HCT116 (cell line): Measurements from ENCODE around the gene GSKIP. TPM values are rescaled to one million over a fixed set of nuclear protein-coding genes. Genes with fewer than 3 reads are reported as not detected.
A peak's percentile ranks its signal among the peaks of the same experiment; 100 is the strongest.

Source experiments
- ATAC-seq: fragments of 200-7000 bp; cut with Tn5 transposase; 2 replicates; pipeline ENCODE4 v1.9.1; 2020; ENCODE audit warnings: mild to moderate bottlenecking, moderate library complexity
- BruUV-seq: library from RNA; stranded (reverse); fragments of 400-500 nt; replicated peaks from 2 replicates; lab custom pipeline; 2021; lab: Mats Ljungman, UMichigan
- CTCF ChIA-PET: fragments of 300-600 bp; sonication (Branson Sonifier 250); formaldehyde crosslinking; loops from one replicate; lab custom pipeline; 2021; ENCODE audit warnings: antibody characterized with exemption; lab: Charles Lee
- POLR2A ChIA-PET: fragments of 300-600, 350-600 bp; sonication (Branson Sonifier 250); formaldehyde crosslinking; loops from one replicate; lab custom pipeline; 2021; ENCODE audit warnings: antibody characterized with exemption; lab: Charles Lee
- RAD21 ChIA-PET, 2 experiments: fragments of 300-600 bp; sonication (Branson Sonifier 250); formaldehyde crosslinking; loops; one replicate each; lab custom pipeline; 2023; ENCODE audit warnings: low total read pairs in 2 of 2; ENCODE audit not compliant: uncharacterized antibody in 2 of 2, unreplicated experiment in 2 of 2, low non-redundant PET in 1 of 2; lab: Charles Lee
- DNase-seq: peaks from one replicate; pipeline ENCODE4 v3.0.0-alpha.2; 2010; ENCODE audit warnings: low read depth, low spot score
- H2AFZ ChIP-seq: fragments of 200-600 bp; shearing (Covaris generic), sonication (generic); 2 replicates; pipeline ENCODE4 v1.6.1; 2017; ENCODE audit warnings: low read depth, mixed run types, mixed read lengths, antibody characterized with exemption, low read length; ENCODE audit not compliant: poor library complexity, severe bottlenecking
- H3K27ac ChIP-seq: 2 replicates; pipeline ENCODE4 v1.5.1; 2012; ENCODE audit warnings: low read depth, low read length
- H3K27me3 ChIP-seq: fragments of 200-600 bp; sonication (generic); 2 replicates; pipeline ENCODE4 v1.6.1; 2016; ENCODE audit warnings: mixed run types, low read length, mixed read lengths; ENCODE audit not compliant: insufficient read depth
- H3K36me3 ChIP-seq, 2 experiments: fragments of 200-500 bp in 1 of 2; fragments of 200-600 bp in 1 of 2; sonication (Bioruptor generic) in 1 of 2; sonication (generic) in 1 of 2; 2 replicates each; pipeline versions ENCODE4 v1.5.1 to v1.6.1; 2014 to 2016; ENCODE audit warnings: low read length in 2 of 2, inconsistent platforms in 1 of 2, mixed read lengths in 1 of 2, mixed run types in 1 of 2; ENCODE audit not compliant: insufficient read depth in 2 of 2, control insufficient read depth in 1 of 2
- H3K4me1 ChIP-seq, 2 experiments: fragments of 200-600 bp in 1 of 2; sonication (generic) in 1 of 2; 2 replicates each; pipeline versions ENCODE4 v1.5.1 to v1.6.1; 2012 to 2017; ENCODE audit warnings: low read length in 2 of 2, inconsistent platforms in 1 of 2, mild to moderate bottlenecking in 1 of 2, mixed read lengths in 1 of 2, mixed run types in 1 of 2, moderate library complexity in 1 of 2; ENCODE audit not compliant: insufficient read depth in 2 of 2, control insufficient read depth in 1 of 2
- H3K4me2 ChIP-seq: fragments of 200-600 bp; sonication (generic); 2 replicates; pipeline ENCODE4 v1.6.1; 2017; ENCODE audit warnings: mixed run types, low read length, mixed read lengths
- H3K4me3 ChIP-seq, 2 experiments: fragments of 200-600 bp in 1 of 2; sonication (generic) in 1 of 2; replicated peaks in 1 of 2; 2 replicates each; pipeline ENCODE4 v1.5.1; 2011 to 2016; ENCODE audit warnings: low read length in 2 of 2, control low read depth in 1 of 2, low read depth in 1 of 2, mild to moderate bottlenecking in 1 of 2, mixed read lengths in 1 of 2, mixed run types in 1 of 2
- H3K79me2 ChIP-seq: fragments of 200-600 bp; sonication (generic); 2 replicates; pipeline ENCODE4 v1.6.1; 2017; ENCODE audit warnings: mild to moderate bottlenecking, mixed run types, low read length, moderate library complexity, mixed read lengths; ENCODE audit not compliant: insufficient read depth
- H3K9ac ChIP-seq: fragments of 200-600 bp; sonication (generic); 2 replicates; pipeline ENCODE4 v1.6.1; 2016; ENCODE audit warnings: low read length, mixed read lengths
- H3K9me2 ChIP-seq: fragments of 200-600 bp; sonication (generic), shearing (Covaris generic); 2 replicates; pipeline ENCODE4 v1.6.1; 2017; ENCODE audit warnings: mixed run types, mild to moderate bottlenecking, moderate library complexity; ENCODE audit not compliant: insufficient read depth
- H3K9me3 ChIP-seq, 2 experiments: fragments of 200-500 bp in 1 of 2; fragments of 200-600 bp in 1 of 2; sonication (Bioruptor generic) in 1 of 2; sonication (generic) in 1 of 2; 2 replicates each; pipeline ENCODE4 v1.6.1; 2014 to 2017; ENCODE audit warnings: low read length in 2 of 2, mixed read lengths in 2 of 2, inconsistent platforms in 1 of 2, low read depth in 1 of 2, mild to moderate bottlenecking in 1 of 2, mixed run types in 1 of 2, moderate library complexity in 1 of 2; ENCODE audit not compliant: control insufficient read depth in 1 of 2, insufficient read depth in 1 of 2
- H4K20me1 ChIP-seq: fragments of 200-600 bp; sonication (generic), shearing (Covaris generic); 2 replicates; pipeline ENCODE4 v1.6.1; 2017; ENCODE audit warnings: mixed run types, mild to moderate bottlenecking, moderate library complexity; ENCODE audit not compliant: insufficient read depth
- EGR1 ChIP-seq: IDR thresholded peaks from 2 replicates; pipeline ENCODE4 v1.6.1; 2012; ENCODE audit warnings: low read depth
- FOSL1 ChIP-seq: IDR thresholded peaks from 2 replicates; pipeline ENCODE4 v1.6.1; 2012; ENCODE audit warnings: low read depth
- RAD21 ChIP-seq: IDR thresholded peaks from 2 replicates; pipeline ENCODE4 v1.6.1; 2012; ENCODE audit warnings: low read depth, mild to moderate bottlenecking
- REST ChIP-seq: IDR thresholded peaks from 2 replicates; pipeline ENCODE4 v1.6.1; 2012; ENCODE audit warnings: low read depth
- ZBTB33 ChIP-seq: IDR thresholded peaks from 2 replicates; pipeline ENCODE4 v1.6.1; 2011; ENCODE audit warnings: mild to moderate bottlenecking, low read length, moderate library complexity; ENCODE audit not compliant: insufficient replicate concordance; ENCODE audit errors: extremely low read depth
- ZFX ChIP-seq: fragments of 450-650 bp; IDR thresholded peaks from 2 replicates; pipeline ENCODE4 v1.6.1; 2017
- intact Hi-C: fragments of 100-400 bp; cut with micrococcal nuclease; formaldehyde crosslinking; loops from 2 replicates; pipeline ENCODE4 v1.10.0; 2022
- total RNA-seq: library from RNA; stranded (reverse); gene quantifications from one replicate; pipeline ENCODE4 v1.2.1, GENCODE V29; 2021; ENCODE audit not compliant: unreplicated experiment
- TF ChIP-seq, protein P1 (sequence below), 3 experiments: fragments of 200-600 bp in 1 of 3; sonication (generic) in 1 of 3; IDR thresholded peaks in 2 of 3; conservative IDR thresholded peaks in 1 of 3; 2 replicates each; pipeline ENCODE4 v1.5.1; 2012 to 2017; ENCODE audit warnings: low read depth in 2 of 3, low read length in 2 of 3, antibody characterized with exemption in 1 of 3, borderline replicate concordance in 1 of 3, control low read depth in 1 of 3, mild to moderate bottlenecking in 1 of 3, mixed read lengths in 1 of 3, mixed run types in 1 of 3, moderate library complexity in 1 of 3; ENCODE audit not compliant: insufficient read depth in 1 of 3
- TF ChIP-seq, protein P2 (sequence below): IDR thresholded peaks from 2 replicates; pipeline ENCODE4 v1.6.1; 2012

Gene GSKIP
- total RNA-seq, 1 experiment from 2014 or later = 21.7 TPM

GRCh38 chr14:96424109-96424989 lies 61.0 kb downstream of the GSKIP start:
- peak; percentile 91 for TF ChIP-seq RAD21
- TF ChIP-seq, protein P1, sequence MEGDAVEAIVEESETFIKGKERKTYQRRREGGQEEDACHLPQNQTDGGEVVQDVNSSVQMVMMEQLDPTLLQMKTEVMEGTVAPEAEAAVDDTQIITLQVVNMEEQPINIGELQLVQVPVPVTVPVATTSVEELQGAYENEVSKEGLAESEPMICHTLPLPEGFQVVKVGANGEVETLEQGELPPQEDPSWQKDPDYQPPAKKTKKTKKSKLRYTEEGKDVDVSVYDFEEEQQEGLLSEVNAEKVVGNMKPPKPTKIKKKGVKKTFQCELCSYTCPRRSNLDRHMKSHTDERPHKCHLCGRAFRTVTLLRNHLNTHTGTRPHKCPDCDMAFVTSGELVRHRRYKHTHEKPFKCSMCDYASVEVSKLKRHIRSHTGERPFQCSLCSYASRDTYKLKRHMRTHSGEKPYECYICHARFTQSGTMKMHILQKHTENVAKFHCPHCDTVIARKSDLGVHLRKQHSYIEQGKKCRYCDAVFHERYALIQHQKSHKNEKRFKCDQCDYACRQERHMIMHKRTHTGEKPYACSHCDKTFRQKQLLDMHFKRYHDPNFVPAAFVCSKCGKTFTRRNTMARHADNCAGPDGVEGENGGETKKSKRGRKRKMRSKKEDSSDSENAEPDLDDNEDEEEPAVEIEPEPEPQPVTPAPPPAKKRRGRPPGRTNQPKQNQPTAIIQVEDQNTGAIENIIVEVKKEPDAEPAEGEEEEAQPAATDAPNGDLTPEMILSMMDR (IDR thresholded peaks at IDR 0.05 in 2 of 3, conservative IDR thresholded peaks at IDR 0.05 in 1 of 3; ENCODE audit: borderline replicate concordance in 1 of 3, insufficient read depth in 1 of 3, low read depth in 2 of 3, low read length in 2 of 3) = peak; percentile 46 to 88 (median 86); a peak in 5 of 6 replicates
- TF ChIP-seq, protein P2, sequence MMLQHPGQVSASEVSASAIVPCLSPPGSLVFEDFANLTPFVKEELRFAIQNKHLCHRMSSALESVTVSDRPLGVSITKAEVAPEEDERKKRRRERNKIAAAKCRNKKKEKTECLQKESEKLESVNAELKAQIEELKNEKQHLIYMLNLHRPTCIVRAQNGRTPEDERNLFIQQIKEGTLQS = no peak
- no peak for TF ChIP-seq ZBTB33
- no peak for TF ChIP-seq REST
- no peak for TF ChIP-seq ZFX
- TF ChIP-seq EGR1 = no peak
- no peak for TF ChIP-seq FOSL1
- Histone ChIP-seq H3K27ac (no peak overlapping the region), H3K79me2 (no peaks in the 10 kb centered on the region), H2AFZ (no peak overlapping the region), H3K4me2 (no peak overlapping the region), H3K36me3 (no peaks in the 10 kb centered on the region), H4K20me1 (no peaks in the 10 kb centered on the region), H3K9ac (no peak overlapping the region), H3K9me3 (no peaks in the 10 kb centered on the region), H3K27me3 (no peaks in the 10 kb centered on the region), H3K9me2 (no peaks in the 10 kb centered on the region), H3K4me3 (no peak overlapping the region), H3K4me1 (no peaks in the 10 kb centered on the region)
- ChIA-PET POLR2A (no interaction called here), CTCF (no interaction called here), RAD21 (no interaction called here)
- no TSS peak for BruUV-seq
- intact Hi-C loops = loop anchor here (1.0 to 10.0 kb wide), 3 partner anchors 127 to 420 kb away; no protein-coding TSS in a partner anchor
- peak; percentile 57 for DNase-seq
- ATAC-seq = peak; percentile 89
